Trophoblast cell (in vitro differentiated cells and primary cell): Measurements from ENCODE around the gene GHRHR. TPM values are rescaled to one million over a fixed set of nuclear protein-coding genes. Genes with fewer than 3 reads are reported as not detected.
A peak's percentile ranks its signal among the peaks of the same experiment; 100 is the strongest.

Experiments
- DNase-seq, 2 donors: peaks; one replicate each; pipeline ENCODE4 v3.0.0-alpha.2; 2016
- H2AFZ ChIP-seq: 2 replicates; pipeline ENCODE4 v1.6.1; 2013; ENCODE audit warnings: low read length, moderate library complexity, mild to moderate bottlenecking; ENCODE audit not compliant: insufficient read depth, poor library complexity
- H2AK5ac ChIP-seq: 2 replicates; pipeline ENCODE4 v1.6.1; 2013; ENCODE audit warnings: mild to moderate bottlenecking, low read length
- H2BK120ac ChIP-seq: 2 replicates; pipeline ENCODE4 v1.6.1; 2013; ENCODE audit warnings: low read length, mild to moderate bottlenecking, moderate library complexity; ENCODE audit not compliant: insufficient read depth, poor library complexity
- H2BK12ac ChIP-seq: 2 replicates; pipeline ENCODE4 v1.6.1; 2013; ENCODE audit warnings: mild to moderate bottlenecking, low read length, moderate library complexity
- H2BK5ac ChIP-seq: 2 replicates; pipeline ENCODE4 v1.6.1; 2013; ENCODE audit warnings: low read length, low read depth, moderate library complexity, mild to moderate bottlenecking; ENCODE audit not compliant: poor library complexity
- H3K14ac ChIP-seq: 2 replicates; pipeline ENCODE4 v1.6.1; 2013; ENCODE audit warnings: mild to moderate bottlenecking, low read length
- H3K18ac ChIP-seq: 2 replicates; pipeline ENCODE4 v1.6.1; 2013; ENCODE audit warnings: mild to moderate bottlenecking, low read length
- H3K23ac ChIP-seq: 2 replicates; pipeline ENCODE4 v1.6.1; 2013; ENCODE audit warnings: low read length
- H3K27ac ChIP-seq: 2 replicates; pipeline ENCODE4 v1.5.1; 2013; ENCODE audit warnings: low read depth, mild to moderate bottlenecking, inconsistent platforms, low read length, moderate library complexity
- H3K27me3 ChIP-seq: 2 replicates; pipeline ENCODE4 v1.6.1; 2013; ENCODE audit warnings: inconsistent platforms, mild to moderate bottlenecking, low read length, moderate library complexity; ENCODE audit not compliant: insufficient read depth
- H3K36me3 ChIP-seq, 2 experiments: 1 replicate in 1 of 2; 2 replicates in 1 of 2; pipeline ENCODE4 v1.6.1; 2013; ENCODE audit warnings: low read length in 2 of 2, mild to moderate bottlenecking in 2 of 2, moderate library complexity in 1 of 2; ENCODE audit not compliant: insufficient read depth in 2 of 2, control insufficient read depth in 1 of 2
- H3K4ac ChIP-seq: 2 replicates; pipeline ENCODE4 v1.6.1; 2013; ENCODE audit warnings: low read depth, mild to moderate bottlenecking, low read length, moderate library complexity
- H3K4me1 ChIP-seq, 2 experiments: 1 replicate in 1 of 2; 2 replicates in 1 of 2; pipeline ENCODE4 v1.6.1; 2013; ENCODE audit warnings: low read length in 2 of 2, mild to moderate bottlenecking in 2 of 2, moderate library complexity in 1 of 2; ENCODE audit not compliant: insufficient read depth in 2 of 2, control insufficient read depth in 1 of 2
- H3K4me2 ChIP-seq: 2 replicates; pipeline ENCODE4 v1.6.1; 2013; ENCODE audit warnings: inconsistent platforms, mild to moderate bottlenecking, low read length, moderate library complexity
- H3K4me3 ChIP-seq: 2 replicates; pipeline ENCODE4 v1.5.1; 2013; ENCODE audit warnings: mild to moderate bottlenecking, low read depth, low read length, inconsistent platforms
- H3K79me1 ChIP-seq: one replicate; pipeline ENCODE4 v1.6.1; 2013; ENCODE audit warnings: low read length
- H3K79me2 ChIP-seq: 2 replicates; pipeline ENCODE4 v1.6.1; 2013; ENCODE audit warnings: low read length, mild to moderate bottlenecking; ENCODE audit not compliant: control insufficient read depth, insufficient read depth, poor library complexity
- H3K9ac ChIP-seq: 2 replicates; pipeline ENCODE4 v1.6.1; 2013; ENCODE audit warnings: mild to moderate bottlenecking, low read length
- H3K9me3 ChIP-seq: 2 replicates; pipeline ENCODE4 v1.6.1; 2013; ENCODE audit warnings: low read depth, mild to moderate bottlenecking, control low read depth, inconsistent platforms, low read length; ENCODE audit not compliant: insufficient read depth
- H4K12ac ChIP-seq: 2 replicates; pipeline ENCODE4 v1.6.1; 2013; ENCODE audit warnings: low read depth, mild to moderate bottlenecking, low read length, moderate library complexity
- H4K8ac ChIP-seq: 2 replicates; pipeline ENCODE4 v1.6.1; 2013; ENCODE audit warnings: low read depth, mild to moderate bottlenecking, low read length, moderate library complexity
- H4K91ac ChIP-seq: one replicate; pipeline ENCODE4 v1.6.1; 2013; ENCODE audit warnings: low read depth, mild to moderate bottlenecking, low read length, moderate library complexity
- WGBS: extraction: QIAGEN DNeasy Blood & Tissue Kit; methylation state at CpG from one replicate; pipeline ENCODE4 v1.1.7; 2013; ENCODE audit warnings: missing lambda C conversion rate; ENCODE audit not compliant: insufficient read length, insufficient coverage; ENCODE audit errors: extremely low coverage; 5-methylcytosine and 5-hydroxymethylcytosine counted together
- polyA plus RNA-seq: library from polyadenylated mRNA; stranded (reverse); fragments of 200-250 nt; gene quantifications from 2 replicates; pipeline ENCODE4 v1.2.3, GENCODE V29; 2013

The GHRHR gene
- 0.31 and 0.79 TPM in 2 replicates for polyA plus RNA-seq

DNA sequence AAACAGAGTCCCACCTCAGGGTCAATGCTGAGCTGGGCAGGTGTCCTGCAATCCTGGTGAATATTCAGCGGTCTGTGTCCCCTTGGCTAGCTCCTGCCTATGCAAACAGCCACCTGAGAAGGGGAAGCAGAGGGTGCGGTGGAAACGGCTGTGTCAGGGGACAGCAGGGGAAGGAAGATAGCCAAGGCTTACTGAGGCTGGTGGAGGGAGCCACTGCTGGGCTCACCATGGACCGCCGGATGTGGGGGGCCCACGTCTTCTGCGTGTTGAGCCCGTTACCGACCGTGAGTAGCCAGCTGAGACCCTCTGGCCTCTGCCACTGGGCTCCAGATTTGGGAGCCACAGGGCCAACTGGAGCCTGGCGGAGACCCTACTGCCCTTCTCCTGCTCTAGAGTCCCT is at the start of gene GHRHR:
Gene GHRHR (plus strand): TSS at position 112 of the 400 bp plus-strand sequence. CDS start 116 bp downstream, at position 228.
- H3K4ac ChIP-seq = no peak within 1 kb of the TSS
- H3K18ac ChIP-seq = no peak within 1 kb of the TSS
- no peak within 1 kb of the TSS for H3K23ac ChIP-seq
- H3K79me1 ChIP-seq = no peaks in the 10 kb centered on the region
- no peak within 1 kb of the TSS for H2AFZ ChIP-seq
- no peak within 1 kb of the TSS for H2BK12ac ChIP-seq
- H3K4me2 ChIP-seq = no peak within 1 kb of the TSS
- no peaks in the 10 kb centered on the region for H3K79me2 ChIP-seq
- H3K4me1 ChIP-seq = no peaks in the 10 kb centered on the region
- no peak within 1 kb of the TSS for H3K4me3 ChIP-seq
- H3K9ac ChIP-seq = no peak within 1 kb of the TSS
- H2BK5ac ChIP-seq = no peak within 1 kb of the TSS
- no peak within 1 kb of the TSS for H2BK120ac ChIP-seq
- H4K91ac ChIP-seq = no peak within 1 kb of the TSS
- no peak within 1 kb of the TSS for H4K12ac ChIP-seq
- H3K14ac ChIP-seq = no peak within 1 kb of the TSS
- H3K36me3 ChIP-seq = no peaks in the 10 kb centered on the region
- H2AK5ac ChIP-seq = no peak within 1 kb of the TSS
- no peaks in the 10 kb centered on the region for H3K9me3 ChIP-seq
- DNase-seq = no peak
- no peak within 1 kb of the TSS for H4K8ac ChIP-seq
- no peaks in the 10 kb centered on the region for H3K27me3 ChIP-seq
- no peak within 1 kb of the TSS for H3K27ac ChIP-seq
- no CpG with 5 or more reads among the region's 11 CpGs for WGBS

DNA sequence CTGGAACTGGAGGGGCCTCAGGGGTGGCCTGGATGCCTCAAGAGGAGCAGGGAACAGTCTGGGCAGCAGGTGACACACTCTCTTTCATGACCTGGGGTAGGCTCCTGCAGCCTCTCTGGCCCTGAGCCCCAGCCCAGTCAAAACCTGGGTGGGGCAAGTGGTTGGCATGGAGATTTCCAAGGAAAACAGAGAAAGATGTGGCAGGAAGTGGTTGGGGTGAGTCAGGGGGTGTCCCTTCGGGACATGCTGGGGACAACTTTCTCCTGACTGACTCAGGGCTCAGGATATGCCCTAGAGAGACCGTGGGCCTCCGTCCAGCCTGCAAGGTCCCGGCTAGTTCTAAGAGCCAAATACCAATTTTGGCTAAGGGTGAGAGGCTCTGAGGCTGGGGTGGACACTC is 49.2 kb upstream of the GHRHR start:
- Histone ChIP-seq H3K79me2 (no peaks in the 10 kb centered on the region), H2AK5ac (no peak overlapping the region), H3K4me3 (no peak overlapping the region), H3K79me1 (no peaks in the 10 kb centered on the region), H3K9me3 (peaks cover 5% of the 10 kb centered on the region), H2AFZ (no peak overlapping the region), H3K23ac (no peak overlapping the region), H3K27me3 (no peaks in the 10 kb centered on the region), H3K18ac (no peak overlapping the region), H3K36me3 (no peaks in the 10 kb centered on the region), H2BK120ac (no peak overlapping the region), H3K4me1 (no peaks in the 10 kb centered on the region), H3K14ac (no peak overlapping the region), H4K91ac (no peak overlapping the region), H3K4ac (no peak overlapping the region), H4K8ac (no peak overlapping the region), H2BK12ac (no peak overlapping the region), H2BK5ac (no peak overlapping the region), H3K4me2 (no peak overlapping the region), H4K12ac (no peak overlapping the region), H3K9ac (no peak overlapping the region), H3K27ac (no peak overlapping the region)
- no peak for DNase-seq
- no CpG with 5 or more reads among the region's 4 CpGs for WGBS

DNA sequence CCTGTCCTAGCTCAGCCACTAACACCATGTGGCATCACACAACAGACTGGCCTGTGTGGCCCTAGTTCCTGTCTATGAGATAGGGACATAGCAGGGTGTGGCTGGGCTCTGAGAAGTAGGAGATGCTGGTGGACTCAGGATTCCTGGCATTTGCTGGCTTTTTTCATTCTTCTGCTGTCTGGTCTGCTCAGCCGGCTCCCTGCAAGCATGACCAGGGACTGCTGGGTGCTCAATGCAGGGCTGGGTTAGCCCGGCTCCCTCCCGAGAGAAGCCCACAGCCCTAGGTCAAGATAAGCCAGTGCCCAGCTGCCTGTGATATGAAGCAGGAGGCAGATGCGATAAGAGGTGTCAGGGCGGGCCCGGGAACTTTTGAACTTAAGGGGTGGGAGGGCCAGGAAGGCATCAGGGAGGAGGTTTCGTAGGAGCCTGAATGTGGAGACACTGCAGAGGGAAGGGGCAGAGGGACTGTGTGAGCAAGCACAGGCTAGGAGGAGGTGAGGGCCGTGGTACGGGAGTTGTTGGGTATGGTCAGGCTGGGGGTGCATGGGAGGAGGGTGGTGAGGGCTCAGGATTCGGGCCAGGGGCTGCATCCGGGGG is 48.6 kb upstream of the GHRHR start:
- peaks cover 5% of the 10 kb centered on the region for H3K9me3 ChIP-seq
- no peaks in the 10 kb centered on the region for H3K4me1 ChIP-seq
- no peak overlapping the region for H4K91ac ChIP-seq
- DNase-seq = peak; percentile 92 to 93
- no peak overlapping the region for H2AK5ac ChIP-seq
- no peak overlapping the region for H3K9ac ChIP-seq
- no peak overlapping the region for H2BK5ac ChIP-seq
- H4K8ac ChIP-seq = no peak overlapping the region
- no peak overlapping the region for H3K18ac ChIP-seq
- H2BK120ac ChIP-seq = no peak overlapping the region
- H2BK12ac ChIP-seq = no peak overlapping the region
- no CpG with 5 or more reads among the region's 11 CpGs for WGBS
- H3K36me3 ChIP-seq = no peaks in the 10 kb centered on the region
- no peak overlapping the region for H4K12ac ChIP-seq
- H3K27me3 ChIP-seq = no peaks in the 10 kb centered on the region
- H3K79me1 ChIP-seq = no peaks in the 10 kb centered on the region
- no peak overlapping the region for H3K23ac ChIP-seq
- H3K27ac ChIP-seq = no peak overlapping the region
- H3K4me2 ChIP-seq = no peak overlapping the region
- no peak overlapping the region for H3K14ac ChIP-seq
- H3K4ac ChIP-seq = no peak overlapping the region
- no peak overlapping the region for H2AFZ ChIP-seq
- no peak overlapping the region for H3K4me3 ChIP-seq
- no peaks in the 10 kb centered on the region for H3K79me2 ChIP-seq

DNA sequence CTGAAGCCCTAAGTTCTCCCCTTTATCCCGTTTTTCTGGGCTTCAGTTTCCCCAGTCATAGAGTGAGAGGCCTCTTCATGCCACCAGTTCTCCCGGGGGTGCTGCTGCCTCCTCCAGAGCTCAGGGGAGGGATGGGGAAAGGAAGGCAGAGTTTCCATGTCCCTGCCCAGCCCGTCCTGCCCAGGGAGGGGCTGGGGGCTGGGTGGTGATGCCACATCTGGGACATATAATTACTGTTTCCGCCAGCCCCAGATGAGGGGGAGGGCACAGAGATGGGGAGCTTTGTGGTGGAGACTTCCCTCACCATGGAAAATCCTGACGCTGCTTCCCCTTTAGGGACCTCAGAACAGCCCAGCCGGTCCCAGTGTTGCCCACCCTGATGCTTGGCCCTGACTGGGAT is 48.0 kb upstream of the GHRHR start:
- Histone ChIP-seq H3K9me3 (peaks cover 3% of the 10 kb centered on the region), H4K8ac (no peak overlapping the region), H3K4ac (no peak overlapping the region), H3K23ac (no peak overlapping the region), H3K79me1 (peaks cover 2% of the 10 kb centered on the region), H2BK5ac (no peak overlapping the region), H3K4me3 (no peak overlapping the region), H3K9ac (no peak overlapping the region), H3K14ac (no peak overlapping the region), H3K27me3 (no peaks in the 10 kb centered on the region), H3K4me2 (no peak overlapping the region), H3K27ac (no peak overlapping the region), H2AK5ac (no peak overlapping the region), H2BK120ac (no peak overlapping the region), H3K36me3 (no peaks in the 10 kb centered on the region), H4K91ac (no peak overlapping the region), H3K18ac (no peak overlapping the region), H2BK12ac (no peak overlapping the region), H2AFZ (no peak overlapping the region), H4K12ac (no peak overlapping the region), H3K79me2 (no peaks in the 10 kb centered on the region), H3K4me1 (peaks cover under 1 to 2% of the 10 kb centered on the region in 2 experiments)
- WGBS = no CpG with 5 or more reads among the region's 6 CpGs
- no peak for DNase-seq
